HG03354 (cell line): Measurements from ENCODE around the gene KLF11.
"Not testable (repeated sequence)": the region's sequence is repeated elsewhere in the genome, so short reads cannot be mapped to it uniquely, and the experiment has no call there.

Source experiments
- ATAC-seq: cut with Tn5 transposase; IDR thresholded peaks from one replicate; pipeline ENCODE4 v1.9.1; 2021; ENCODE audit warnings: mild to moderate bottlenecking; ENCODE audit not compliant: unreplicated experiment, poor library complexity, severe bottlenecking

KLF11 gene

DNA sequence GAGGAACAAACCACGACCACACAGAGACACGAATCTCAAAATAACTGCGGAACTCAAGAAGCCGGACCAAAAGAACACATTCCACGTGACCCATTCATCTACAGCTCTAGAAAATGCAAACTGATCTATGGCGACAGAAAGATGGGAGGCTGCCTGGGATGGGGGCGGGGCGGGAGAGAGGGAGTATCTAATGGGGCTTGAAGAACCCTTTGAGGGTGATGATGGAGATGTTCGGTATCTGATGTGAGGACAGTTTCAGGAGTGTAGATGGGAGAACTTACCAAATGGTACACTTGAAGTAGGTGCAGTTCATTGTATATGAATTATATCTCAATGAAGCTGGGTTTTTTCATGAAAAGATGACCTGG is 34.6 kb upstream of the KLF11 start:
- ATAC-seq = no peak

DNA sequence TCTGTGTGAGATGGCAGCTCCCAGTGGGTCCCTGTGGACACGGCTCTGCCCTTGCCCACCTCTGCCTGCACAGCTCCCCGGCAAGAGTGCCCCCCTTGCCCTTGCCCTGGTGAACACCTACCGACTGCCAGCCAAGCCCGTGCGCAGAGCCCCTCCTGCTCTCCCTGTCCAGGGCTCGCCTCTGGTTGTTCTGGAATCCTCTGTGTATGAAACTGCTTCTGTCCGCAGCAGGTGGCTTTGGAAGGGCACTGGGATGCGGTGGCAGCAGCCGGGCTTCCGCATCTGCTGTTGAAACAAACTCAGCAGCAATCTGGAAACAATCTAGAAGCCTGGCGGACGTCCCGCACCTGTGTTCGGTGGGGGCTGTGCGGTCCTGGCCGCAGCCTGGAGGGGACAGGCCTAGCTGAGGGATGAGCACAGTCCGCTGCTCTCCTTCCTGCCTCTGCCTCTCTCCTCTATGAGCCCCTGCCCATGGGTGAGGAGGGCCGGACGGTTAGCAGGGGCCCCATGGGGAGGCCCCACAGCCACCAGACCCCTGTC is 34.0 kb upstream of the KLF11 start:
- ATAC-seq = no peak

- no peak for ATAC-seq
Observed at GRCh38 chr2:10009811-10010781, 33.3 kb upstream of the KLF11 start.

DNA sequence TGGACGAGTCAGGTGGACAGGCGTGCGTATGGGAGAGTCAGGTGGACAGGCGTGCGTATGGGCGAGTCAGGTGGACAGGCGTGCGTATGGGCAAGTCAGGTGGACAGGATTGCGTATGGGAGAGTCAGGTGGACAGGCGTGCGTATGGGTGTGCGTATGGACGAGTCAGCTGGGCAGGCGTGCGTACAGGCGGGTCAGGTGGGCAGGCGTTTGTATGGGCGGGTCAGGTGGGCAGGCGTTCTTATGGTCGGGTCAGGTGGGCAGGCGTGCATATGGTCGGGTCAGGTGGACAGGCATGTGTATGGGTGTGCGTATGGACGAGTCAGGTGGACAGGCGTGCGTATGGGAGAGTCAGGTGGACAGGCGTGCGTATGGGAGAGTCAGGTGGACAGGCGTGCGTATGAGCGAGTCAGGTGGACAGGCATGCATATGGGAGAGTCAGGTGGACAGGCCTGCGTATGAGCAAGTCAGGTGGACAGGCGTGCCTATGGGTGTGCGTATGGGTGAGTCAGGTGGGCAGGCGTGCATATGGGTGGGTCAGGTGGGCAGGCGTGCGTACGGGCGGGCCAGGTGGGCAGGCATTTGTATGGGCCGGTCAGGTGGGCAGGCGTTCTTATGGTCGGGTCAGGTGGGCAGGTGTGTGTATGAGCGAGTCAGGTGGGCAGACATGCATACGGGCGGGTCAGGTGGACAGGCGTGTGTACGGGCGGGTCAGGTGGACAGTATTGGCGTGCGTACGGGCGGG is 32.3 kb upstream of the KLF11 start:
- not testable (repeated sequence) for ATAC-seq

GRCh38 chr2:10011606-10012325 is 31.6 kb upstream of the KLF11 start:
- not testable (repeated sequence) for ATAC-seq

GRCh38 chr2:10012366-10012962 is 30.9 kb upstream of the KLF11 start:
- ATAC-seq = not testable (repeated sequence)

DNA sequence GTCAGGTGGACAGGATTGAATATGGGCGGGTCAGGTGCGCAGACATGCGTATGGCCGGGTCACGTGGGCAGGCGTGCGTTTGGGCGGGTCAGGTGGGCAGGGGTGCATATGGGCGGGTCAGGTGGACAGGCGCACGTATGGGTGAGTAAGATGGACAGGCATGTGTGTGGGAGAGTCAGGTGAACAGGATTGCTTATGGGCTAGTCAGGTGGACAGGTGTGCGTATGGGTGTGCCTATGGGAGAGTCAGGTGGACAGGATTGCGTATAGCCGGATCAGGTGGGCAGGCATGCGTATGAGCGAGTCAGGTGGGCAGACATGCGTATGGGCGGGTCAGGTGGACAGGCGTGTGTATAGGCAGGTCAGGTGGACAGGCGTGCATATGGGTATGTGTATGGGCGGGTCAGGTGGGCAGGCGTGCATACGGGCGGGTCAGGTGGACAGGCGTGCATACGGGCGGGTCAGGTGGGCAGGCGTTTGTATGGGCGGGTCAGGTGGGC is 30.3 kb upstream of the KLF11 start:
- no peak for ATAC-seq

DNA sequence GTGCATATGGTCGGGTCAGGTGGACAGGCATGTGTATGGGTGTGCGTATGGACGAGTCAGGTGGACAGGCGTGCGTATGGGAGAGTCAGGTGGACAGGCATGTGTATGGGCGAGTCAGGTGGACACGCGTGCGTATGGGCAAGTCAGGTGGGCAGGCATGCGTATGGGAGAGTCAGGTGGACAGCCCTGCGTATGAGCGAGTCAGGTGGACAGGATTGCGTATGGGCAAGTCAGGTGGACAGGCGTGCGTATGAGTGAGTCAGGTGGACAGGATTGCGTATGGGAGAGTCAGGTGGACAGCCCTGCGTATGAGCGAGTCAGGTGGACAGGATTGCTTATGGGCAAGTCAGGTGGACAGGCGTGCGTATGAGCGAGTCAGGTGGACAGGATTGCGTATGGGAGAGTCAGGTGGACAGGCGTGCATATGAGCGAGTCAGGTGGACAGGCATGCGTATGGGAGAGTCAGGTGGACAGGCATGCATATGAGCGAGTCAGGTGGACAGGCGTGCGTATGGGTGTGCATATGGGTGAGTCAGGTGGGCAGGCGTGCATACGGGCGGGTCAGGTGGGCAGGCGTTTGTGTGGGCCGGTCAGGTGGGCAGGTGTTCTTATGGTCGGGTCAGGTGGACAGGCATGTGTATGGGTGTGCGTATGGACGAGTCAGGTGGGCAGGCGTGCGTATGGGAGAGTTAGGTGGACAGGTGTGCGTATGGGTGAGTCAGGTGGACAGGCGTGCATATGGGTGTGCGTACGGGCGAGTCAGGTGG is 29.5 kb upstream of the KLF11 start:
- not testable (repeated sequence) for ATAC-seq

GRCh38 chr2:10014418-10015190 is 28.7 kb upstream of the KLF11 start:
- ATAC-seq = no peak

DNA sequence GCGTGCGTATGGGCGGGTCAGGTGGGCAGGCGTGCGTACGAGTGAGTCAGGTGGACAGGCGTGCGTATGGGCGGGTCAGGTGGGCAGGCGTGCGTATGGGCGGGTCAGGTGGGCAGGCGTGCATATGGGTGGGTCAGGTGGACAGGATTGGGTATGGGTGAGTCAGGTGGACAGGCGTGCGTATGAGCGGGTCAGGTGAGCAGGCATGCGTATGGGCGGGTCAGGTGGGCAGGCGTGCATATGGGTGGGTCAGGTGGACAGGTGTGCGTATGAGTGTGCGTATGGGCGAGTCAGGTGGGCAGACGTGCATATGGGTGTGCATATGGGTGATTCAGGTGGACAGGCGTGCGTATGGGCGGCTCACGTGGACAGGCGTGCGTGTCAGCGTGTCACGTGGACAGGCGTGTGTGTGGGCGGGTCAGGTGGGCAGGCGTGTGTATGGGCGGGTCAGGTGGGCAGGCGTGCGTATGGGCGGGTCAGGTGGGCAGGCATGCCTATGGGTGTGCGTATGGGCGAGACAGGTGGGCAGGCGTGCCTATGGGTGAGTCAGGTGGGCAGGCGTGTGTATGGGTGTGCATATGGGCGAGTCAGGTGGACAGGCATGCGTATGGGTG is 27.9 kb upstream of the KLF11 start:
- not testable (repeated sequence) for ATAC-seq

- no peak for ATAC-seq
Observed at GRCh38 chr2:10016001-10016801, 27.1 kb upstream of the KLF11 start.

DNA sequence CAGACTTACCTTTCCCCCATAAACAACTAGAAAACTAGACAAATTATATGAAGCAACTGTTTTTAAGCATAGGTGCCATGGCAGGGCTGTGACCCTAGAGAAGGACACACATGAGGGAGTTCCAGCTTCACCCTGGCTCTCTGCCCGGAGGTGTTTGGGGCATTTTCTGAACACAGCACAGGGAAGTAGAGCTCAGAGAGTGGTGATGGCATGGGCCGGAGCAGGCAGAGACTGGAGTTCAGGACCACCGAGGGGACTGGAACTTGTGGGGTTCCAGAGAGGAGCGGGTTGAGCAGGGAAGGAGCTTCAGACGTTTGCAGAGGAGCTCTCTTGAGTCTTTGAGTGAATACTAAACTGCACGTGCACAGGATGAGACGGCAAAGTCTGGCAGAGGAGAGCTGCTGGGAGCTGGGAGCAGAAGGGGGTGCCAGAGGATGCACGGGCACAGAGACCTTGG is 26.5 kb upstream of the KLF11 start:
- no peak for ATAC-seq

DNA sequence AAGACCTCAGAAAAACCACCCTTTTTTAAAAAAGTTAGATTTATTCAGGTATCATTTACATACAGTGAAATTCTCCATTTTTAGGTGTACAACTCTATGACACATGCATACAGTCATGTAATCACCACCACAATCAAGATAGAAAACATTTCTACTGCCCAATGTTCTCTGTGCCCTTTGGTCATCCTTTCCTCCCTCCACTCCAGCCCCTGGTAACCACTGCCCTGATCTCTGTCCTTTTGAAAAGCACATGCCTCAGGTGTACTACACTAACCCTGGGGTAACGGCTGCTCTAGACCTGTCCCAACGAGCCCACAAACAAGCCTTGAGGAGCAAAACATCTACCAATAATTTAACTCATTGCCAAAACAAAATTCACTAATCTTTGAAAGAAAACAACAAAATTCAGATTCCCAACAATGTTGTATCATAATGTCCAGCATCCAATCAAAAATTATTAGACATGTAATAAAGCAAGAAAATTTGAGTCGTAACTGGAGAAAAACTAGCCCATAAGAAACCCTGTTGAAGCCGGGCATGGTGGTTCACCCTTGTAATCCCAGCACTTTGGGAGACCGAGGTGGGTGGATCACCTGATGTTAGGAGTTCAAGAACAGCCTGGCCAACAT is 25.9 kb upstream of the KLF11 start:
- no peak for ATAC-seq

- no peak for ATAC-seq
Observed at GRCh38 chr2:10019174-10019573, 24.2 kb upstream of the KLF11 start.

GRCh38 chr2:10019602-10020400 is 23.5 kb upstream of the KLF11 start:
- ATAC-seq = no peak

GRCh38 chr2:10022041-10022421 is 21.3 kb upstream of the KLF11 start:
- ATAC-seq = no peak
